GM12892 (cell line): Measurements from ENCODE around the gene SLC25A20.
A peak's percentile ranks its signal among the peaks of the same experiment; 100 is the strongest.
"Not testable (repeated sequence)": the region's sequence is repeated elsewhere in the genome, so short reads cannot be mapped to it uniquely, and the experiment has no call there.

Experiments used
- DNase-seq: peaks from one replicate; pipeline ENCODE4 v3.0.0; 2011; ENCODE audit not compliant: insufficient read length
- FAIRE-seq: peaks from 2 replicates; lab custom pipeline; 2011; peaks lifted over from hg19 to GRCh38; lab: Jason Lieb, UNC
- POLR2A ChIP-seq: IDR thresholded peaks from 2 replicates; pipeline ENCODE4 v1.6.1; 2011; ENCODE audit warnings: low read depth, low read length, control low read depth
- POLR2AphosphoS5 ChIP-seq: IDR thresholded peaks from 2 replicates; pipeline ENCODE4 v1.6.1; 2011; ENCODE audit warnings: low read depth, low read length, control low read depth
- TAF1 ChIP-seq: IDR thresholded peaks from 2 replicates; pipeline ENCODE4 v1.6.1; 2011; ENCODE audit warnings: low read depth, mild to moderate bottlenecking, control low read depth, low read length, borderline replicate concordance

Gene SLC25A20

GRCh38 chr3:48855681-48856447 lies 42.8 kb downstream of the SLC25A20 start:
- DNase-seq (no peak), FAIRE-seq (no peak)
- TF ChIP-seq POLR2AphosphoS5 (no peak), TAF1 (no peak), POLR2A (no peak)

DNA sequence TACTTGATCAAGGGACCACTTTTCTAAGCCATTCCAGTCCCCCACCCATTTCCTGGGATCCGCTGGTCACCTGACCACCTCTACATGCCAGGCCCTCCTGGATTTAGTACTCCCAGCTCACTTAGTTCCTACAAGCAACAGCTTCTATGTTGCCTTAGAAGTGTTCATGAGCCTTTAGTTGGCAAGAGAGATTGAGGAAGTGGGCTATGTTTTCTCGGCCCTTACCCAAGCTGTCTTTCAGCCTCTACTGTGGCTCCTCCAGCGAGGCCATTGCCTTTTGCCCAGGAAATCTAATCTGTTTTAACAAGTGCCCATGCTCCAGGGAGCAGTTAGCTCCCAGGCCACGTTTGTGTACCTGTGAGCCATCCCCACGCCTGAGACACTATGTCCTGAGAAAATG lies 46.5 kb downstream of the SLC25A20 start:
- TF ChIP-seq POLR2A = no peak
- FAIRE-seq (no peak), DNase-seq (no peak)

GRCh38 chr3:48851407-48851806 lies 47.3 kb downstream of the SLC25A20 start:
- FAIRE-seq (no peak), DNase-seq (no peak)
- TF ChIP-seq POLR2AphosphoS5 (no peak), POLR2A (no peak), TAF1 (no peak)

DNA sequence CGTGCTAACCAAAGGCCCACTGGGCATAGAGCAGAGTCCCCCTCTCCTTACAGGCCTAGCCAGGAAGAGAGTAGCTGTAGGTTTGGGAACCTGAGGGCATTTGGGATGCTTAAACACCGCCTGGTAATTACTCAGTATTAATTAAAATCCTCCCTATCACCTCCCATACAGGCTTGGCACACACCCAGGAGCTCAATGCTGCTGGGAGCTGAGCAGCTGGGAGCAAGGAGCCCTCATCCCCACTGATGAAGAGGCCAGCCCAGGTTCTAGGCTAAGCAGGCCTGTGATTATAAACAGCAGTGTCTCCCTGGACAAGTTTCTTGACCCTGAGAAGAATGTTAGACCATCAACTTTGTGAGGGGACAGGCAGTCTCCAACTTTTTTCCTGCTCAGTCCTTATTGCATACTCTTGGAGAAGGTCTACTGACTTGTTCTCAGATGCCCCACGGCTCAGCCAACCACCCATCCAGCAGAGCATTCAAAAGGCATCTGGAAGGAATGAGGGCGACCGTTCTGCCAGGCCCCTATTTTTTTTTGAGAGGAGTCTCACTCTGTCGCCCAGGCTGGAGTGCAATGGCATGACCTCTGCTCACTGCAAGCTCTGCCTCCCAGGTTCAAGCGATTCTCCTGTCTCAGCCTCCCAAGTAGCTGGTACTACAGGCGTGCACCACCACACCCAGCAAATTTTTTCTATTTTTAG lies 49.7 kb downstream of the SLC25A20 start:
- FAIRE-seq (no peak), DNase-seq (no peak)
- TF ChIP-seq TAF1 (no peak), POLR2AphosphoS5 (no peak), POLR2A (no peak)

GRCh38 chr3:48847504-48848423 lies 50.9 kb downstream of the SLC25A20 start, which contains the start of gene PRKAR2A:
PRKAR2A (minus strand) TSS chr3:48847874; CDS start chr3:48847596, 278 bp downstream.
- FAIRE-seq = peak; percentile 100
- DNase-seq = peak; percentile 94
- peak; percentile 70 for TF ChIP-seq POLR2A
- TF ChIP-seq TAF1 = 0 out of 2 replicates have a peak, but pooled peaks have one; percentile 8
- TF ChIP-seq POLR2AphosphoS5 = no peak

DNA sequence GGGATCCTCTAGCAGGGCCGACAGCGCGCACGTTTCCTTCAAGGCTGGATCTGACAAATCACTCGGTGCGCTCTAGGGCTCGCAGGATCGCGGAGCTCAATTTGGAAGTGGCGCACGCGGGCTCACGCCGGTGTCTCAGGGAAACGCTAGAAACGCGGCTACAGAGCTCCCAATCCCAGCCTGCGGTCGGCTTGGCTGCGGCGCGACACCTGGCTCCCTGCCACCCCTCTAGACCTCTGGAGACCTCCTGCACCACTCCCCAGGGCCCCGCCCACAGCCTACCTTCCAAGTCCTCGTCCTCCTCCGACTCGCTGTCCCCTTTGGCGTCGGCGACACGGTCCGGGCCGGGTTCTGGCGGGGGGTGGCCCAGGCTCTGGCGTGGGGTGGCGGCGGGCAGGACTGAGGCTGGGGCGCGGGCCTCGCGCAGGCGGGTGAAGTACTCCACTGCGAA lies 51.6 kb downstream of the SLC25A20 start:
- no peak for TF ChIP-seq POLR2A
- TF ChIP-seq POLR2AphosphoS5 = no peak
- TF ChIP-seq TAF1 = no peak
- DNase-seq (peak; percentile 40), FAIRE-seq (no peak)

- DNase-seq = no peak
- peak; percentile 44 for FAIRE-seq
- TF ChIP-seq TAF1 (no peak), POLR2A (no peak), POLR2AphosphoS5 (no peak)
These were observed 53.5 kb downstream of the SLC25A20 start for GRCh38 chr3:48845170-48845569.

DNA sequence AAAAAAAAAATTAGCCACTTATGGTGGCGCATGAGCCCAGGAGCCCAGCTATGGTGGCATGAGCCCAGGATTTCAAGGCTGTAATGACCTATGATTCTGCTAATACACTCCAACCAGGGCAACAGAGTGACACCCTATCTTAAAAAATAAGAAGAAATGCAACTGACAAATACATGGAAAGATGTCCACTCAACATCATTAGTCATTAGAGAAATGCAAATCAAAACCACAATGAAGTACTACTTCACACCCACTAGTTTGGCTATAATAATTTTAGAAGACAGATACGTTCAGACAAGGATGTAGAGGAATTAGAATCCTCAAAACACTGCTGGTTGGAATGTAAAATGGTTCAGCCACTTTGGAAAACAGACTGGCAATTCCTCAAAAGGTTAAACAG lies 61.5 kb downstream of the SLC25A20 start:
- TF ChIP-seq POLR2AphosphoS5 = no peak
- DNase-seq (no peak), FAIRE-seq (no peak)

GRCh38 chr3:48835650-48836366 lies 62.9 kb downstream of the SLC25A20 start:
- FAIRE-seq = no peak
- TF ChIP-seq TAF1 (no peak), POLR2AphosphoS5 (no peak), POLR2A (no peak)
- no peak for DNase-seq

DNA sequence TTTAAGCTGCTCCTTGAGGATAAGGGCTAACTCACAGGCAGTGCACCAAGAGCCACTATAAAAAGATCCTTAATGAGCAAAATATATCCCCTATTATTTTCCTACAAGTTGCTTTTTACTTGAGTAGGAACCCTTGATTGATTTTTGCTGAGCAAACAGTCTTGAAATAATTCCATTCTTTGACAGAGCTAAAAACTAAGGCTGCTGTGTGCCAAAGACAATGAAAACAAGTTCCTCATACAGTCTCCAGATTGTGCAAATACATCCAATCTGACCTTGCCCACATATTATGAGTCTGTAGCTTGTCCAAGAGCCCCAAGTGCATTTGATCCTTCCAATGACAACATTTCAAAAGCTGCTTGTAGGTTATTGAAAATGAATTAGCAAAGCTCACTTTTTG lies 66.0 kb downstream of the SLC25A20 start:
- DNase-seq (no peak), FAIRE-seq (no peak)
- no peak for TF ChIP-seq POLR2A
- no peak for TF ChIP-seq TAF1
- no peak for TF ChIP-seq POLR2AphosphoS5

DNA sequence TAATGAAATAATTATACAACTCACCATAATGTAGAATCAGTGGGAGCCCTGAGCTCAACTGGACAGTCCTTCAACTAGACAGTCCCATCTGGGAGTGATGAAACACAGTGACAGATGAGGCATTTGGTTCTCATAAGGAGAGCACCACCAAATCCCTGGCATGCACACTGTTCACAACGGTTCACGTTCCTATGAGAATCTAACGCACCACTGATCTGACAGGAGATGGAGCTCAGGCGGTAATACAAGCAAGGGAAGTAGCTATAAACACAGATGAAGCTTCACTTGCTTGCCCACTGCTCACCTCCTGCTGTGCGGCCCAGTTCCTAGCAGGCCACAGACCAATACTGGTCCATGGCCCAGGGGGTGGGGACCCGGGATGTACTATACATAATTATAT lies 68.0 kb downstream of the SLC25A20 start:
- no peak for FAIRE-seq
- no peak for TF ChIP-seq TAF1
- no peak for TF ChIP-seq POLR2A
- TF ChIP-seq POLR2AphosphoS5 = no peak

DNA sequence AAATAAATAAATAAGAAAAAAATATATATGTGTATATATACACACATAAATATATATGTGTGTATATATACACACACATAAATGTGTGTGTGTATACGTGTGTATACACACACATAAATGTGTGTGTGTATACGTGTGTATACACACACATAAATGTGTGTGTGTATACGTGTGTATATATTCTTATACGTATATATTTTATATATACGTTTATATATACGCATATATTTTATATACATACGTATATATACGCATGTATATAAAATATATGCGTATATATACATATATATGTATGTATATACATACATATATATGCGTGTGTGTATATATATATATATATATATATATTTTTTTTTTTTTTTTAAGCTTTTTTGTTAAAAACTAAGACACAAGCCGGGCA lies 69.2 kb downstream of the SLC25A20 start:
- not testable (repeated sequence) for DNase-seq, FAIRE-seq

More for the DNA sequence above, 68.0 kb downstream of the SLC25A20 start:
- no peak for DNase-seq

DNA sequence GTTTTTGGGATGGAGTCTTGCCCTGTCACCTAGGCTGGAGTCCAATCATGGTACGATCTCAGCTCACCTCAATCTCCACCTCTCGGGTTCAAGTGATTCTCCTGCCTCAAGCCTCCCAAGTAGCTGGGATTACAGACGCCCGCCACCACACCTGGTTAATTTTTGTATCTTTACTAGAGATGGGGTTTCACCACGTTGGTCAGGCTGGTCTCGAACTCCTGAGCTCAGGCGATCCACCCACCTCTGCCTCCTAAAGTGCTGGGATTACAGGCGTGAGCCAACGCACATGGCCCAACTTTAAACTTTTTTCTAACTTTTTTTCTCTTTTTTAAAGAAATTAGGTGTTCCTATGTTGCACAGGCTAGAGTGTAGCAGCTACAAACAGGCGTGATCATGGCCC lies 70.8 kb downstream of the SLC25A20 start:
- DNase-seq, FAIRE-seq: not testable (repeated sequence)
